Activated CD4-positive, alpha-beta T cell treated with anti-CD3 and anti-CD28 coated beads for 48 hours (primary cell): ENCODE data around the gene PMIS2.

Experiments
- DNase-seq: peaks from one replicate; pipeline ENCODE4 v3.0.0-alpha.2; 2020

Gene PMIS2

DNA sequence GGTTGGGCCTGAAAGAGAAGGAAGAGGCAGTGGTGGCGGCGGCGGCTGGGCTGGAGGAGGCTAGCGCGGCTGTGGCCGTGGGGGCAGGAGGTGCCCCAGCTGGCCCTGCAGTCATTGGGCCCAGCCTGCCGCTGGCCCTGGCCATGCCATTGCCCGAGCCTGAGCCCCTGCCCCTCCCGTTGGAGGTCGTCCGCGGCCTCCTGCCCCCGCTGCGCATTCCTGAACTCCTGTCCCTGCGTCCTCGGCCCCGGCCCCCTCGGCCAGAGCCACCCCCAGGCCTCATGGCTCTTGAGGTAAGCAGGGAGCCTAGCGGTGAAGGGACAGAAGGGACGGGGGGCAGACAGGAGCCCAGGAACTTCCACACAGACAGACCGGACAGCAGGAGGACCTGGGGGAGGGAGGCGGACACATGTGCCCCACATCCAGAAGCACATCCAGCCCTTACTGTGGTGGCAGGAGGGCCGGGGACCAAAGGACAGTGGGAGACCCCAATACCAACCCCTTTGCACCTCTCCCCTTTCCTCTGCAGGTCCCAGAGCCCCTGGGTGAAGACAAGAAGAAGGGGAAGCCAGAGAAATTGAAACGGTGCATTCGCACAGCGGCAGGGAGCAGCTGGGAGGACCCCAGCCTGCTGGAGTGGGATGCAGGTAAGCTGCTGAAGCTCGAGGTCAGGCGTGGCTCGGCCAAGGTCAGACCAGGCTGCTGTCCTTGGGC, 47.9 kb downstream of the PMIS2 start:
- DNase-seq: no peak

DNA sequence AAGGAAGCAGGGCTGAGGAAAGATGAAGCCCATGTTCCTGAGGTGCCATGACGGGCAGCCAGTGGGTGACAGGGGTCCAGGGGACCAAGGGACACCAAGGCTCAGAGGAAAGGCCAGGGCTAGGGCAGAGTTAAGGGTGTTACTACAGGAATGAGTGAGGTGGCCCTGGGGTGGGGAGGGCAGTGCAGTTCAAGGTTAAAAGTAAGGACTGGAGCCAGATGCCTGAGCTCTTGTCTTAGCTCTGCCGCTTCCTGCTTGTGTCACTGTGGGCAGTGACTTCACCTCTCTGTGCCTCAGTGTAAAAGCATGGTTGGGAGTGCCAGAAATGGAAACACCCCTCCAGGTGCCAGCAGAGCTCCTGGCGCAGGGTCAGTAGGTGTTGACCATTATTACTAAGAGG, 50.7 kb downstream of the PMIS2 start:
- DNase-seq: no peak
